Right atrium auricular region (tissue), 2 donors: Measurements from ENCODE around the gene SLC41A1. TPM values are rescaled to one million over a fixed set of nuclear protein-coding genes. Genes with fewer than 3 reads are reported as not detected.

Source experiments
- DNase-seq: peaks from one replicate; pipeline ENCODE4 v3.0.0-alpha.2; 2019; ENCODE audit warnings: low spot score
- H3K27ac ChIP-seq, 2 donors: fragments of 200-600 bp; sonication (generic); 1 replicate in 1 of 2; 2 replicates in 1 of 2; pipeline ENCODE4 v1.5.1; 2016 to 2019
- H3K27me3 ChIP-seq, 2 donors: fragments of 200-600 bp; sonication (generic); one replicate each; pipeline versions ENCODE4 v1.5.1 to v1.6.0; 2017 to 2019
- H3K36me3 ChIP-seq: fragments of 200-600 bp; sonication (generic); one replicate; pipeline ENCODE4 v1.5.1; 2016
- H3K4me1 ChIP-seq, 2 donors: fragments of 200-600 bp; sonication (generic); one replicate each; pipeline versions ENCODE4 v1.5.1 to v1.6.0; 2017 to 2019
- H3K4me3 ChIP-seq, 2 donors: fragments of 200-600 bp; sonication (generic); 1 replicate in 1 of 2; 2 replicates in 1 of 2; pipeline ENCODE4 v1.5.1; 2017 to 2019; ENCODE audit warnings: mild to moderate bottlenecking in 1 of 2, moderate library complexity in 1 of 2
- H3K9me3 ChIP-seq, 2 donors: fragments of 200-600 bp; sonication (generic); one replicate each; pipeline ENCODE4 v1.5.1; 2019
- total RNA-seq, 2 donors: library from RNA; depleted of rRNA; stranded (reverse); fragments of >200 nt; gene quantifications; one replicate each; pipeline ENCODE4 v1.1.0, GENCODE V29; 2016
- TF ChIP-seq, protein P1 (sequence below), 2 donors: fragments of 200-600 bp; sonication (generic); IDR thresholded peaks; one replicate each; pipeline ENCODE4 v1.5.1; 2019; ENCODE audit warnings: antibody characterized with exemption in 2 of 2

Gene SLC41A1
- total RNA-seq, 2 donors from 2014 or later: 204 to 255 TPM

- Histone ChIP-seq H3K27ac (peak overlapping the region; percentile 93 to 97), H3K27me3 (no peaks in the 10 kb centered on the region), H3K4me1 (peaks cover 0 to 67% of the 10 kb centered on the region in 2 donors), H3K36me3 (peaks cover 29% of the 10 kb centered on the region), H3K4me3 (peak overlapping the region; percentile 76 to 97), H3K9me3 (no peaks in the 10 kb centered on the region)
- TF ChIP-seq, protein P1, sequence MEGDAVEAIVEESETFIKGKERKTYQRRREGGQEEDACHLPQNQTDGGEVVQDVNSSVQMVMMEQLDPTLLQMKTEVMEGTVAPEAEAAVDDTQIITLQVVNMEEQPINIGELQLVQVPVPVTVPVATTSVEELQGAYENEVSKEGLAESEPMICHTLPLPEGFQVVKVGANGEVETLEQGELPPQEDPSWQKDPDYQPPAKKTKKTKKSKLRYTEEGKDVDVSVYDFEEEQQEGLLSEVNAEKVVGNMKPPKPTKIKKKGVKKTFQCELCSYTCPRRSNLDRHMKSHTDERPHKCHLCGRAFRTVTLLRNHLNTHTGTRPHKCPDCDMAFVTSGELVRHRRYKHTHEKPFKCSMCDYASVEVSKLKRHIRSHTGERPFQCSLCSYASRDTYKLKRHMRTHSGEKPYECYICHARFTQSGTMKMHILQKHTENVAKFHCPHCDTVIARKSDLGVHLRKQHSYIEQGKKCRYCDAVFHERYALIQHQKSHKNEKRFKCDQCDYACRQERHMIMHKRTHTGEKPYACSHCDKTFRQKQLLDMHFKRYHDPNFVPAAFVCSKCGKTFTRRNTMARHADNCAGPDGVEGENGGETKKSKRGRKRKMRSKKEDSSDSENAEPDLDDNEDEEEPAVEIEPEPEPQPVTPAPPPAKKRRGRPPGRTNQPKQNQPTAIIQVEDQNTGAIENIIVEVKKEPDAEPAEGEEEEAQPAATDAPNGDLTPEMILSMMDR (IDR thresholded peaks at IDR 0.05): no peak
- DNase-seq: no peak
Measured at GRCh38 chr1:205809942-205810345, 3.1 kb downstream of the SLC41A1 start.

- peak overlapping the region; percentile 93 to 97 for H3K27ac ChIP-seq
- H3K27me3 ChIP-seq: no peaks in the 10 kb centered on the region
- H3K36me3 ChIP-seq: peaks cover 29% of the 10 kb centered on the region
- TF ChIP-seq, protein P1 (IDR thresholded peaks at IDR 0.05): no peak
- peak overlapping the region; percentile 76 to 97 for H3K4me3 ChIP-seq
- H3K9me3 ChIP-seq: no peaks in the 10 kb centered on the region
- peaks cover 0 to 71% of the 10 kb centered on the region in 2 donors for H3K4me1 ChIP-seq
- DNase-seq: no peak
Measured at GRCh38 chr1:205809469-205809868, 3.5 kb downstream of the SLC41A1 start.

- H3K4me3 ChIP-seq: no peak overlapping the region
- peak overlapping the region in 1 of 2 donors; percentile 13 for H3K27ac ChIP-seq
- H3K4me1 ChIP-seq: peaks cover 0 to 79% of the 10 kb centered on the region in 2 donors
- TF ChIP-seq, protein P1 (IDR thresholded peaks at IDR 0.05): no peak
- peaks cover 30% of the 10 kb centered on the region for H3K36me3 ChIP-seq
- no peaks in the 10 kb centered on the region for H3K9me3 ChIP-seq
- H3K27me3 ChIP-seq: no peaks in the 10 kb centered on the region
- DNase-seq: no peak
Measured at GRCh38 chr1:205805082-205805711, 7.8 kb downstream of the SLC41A1 start.

DNA sequence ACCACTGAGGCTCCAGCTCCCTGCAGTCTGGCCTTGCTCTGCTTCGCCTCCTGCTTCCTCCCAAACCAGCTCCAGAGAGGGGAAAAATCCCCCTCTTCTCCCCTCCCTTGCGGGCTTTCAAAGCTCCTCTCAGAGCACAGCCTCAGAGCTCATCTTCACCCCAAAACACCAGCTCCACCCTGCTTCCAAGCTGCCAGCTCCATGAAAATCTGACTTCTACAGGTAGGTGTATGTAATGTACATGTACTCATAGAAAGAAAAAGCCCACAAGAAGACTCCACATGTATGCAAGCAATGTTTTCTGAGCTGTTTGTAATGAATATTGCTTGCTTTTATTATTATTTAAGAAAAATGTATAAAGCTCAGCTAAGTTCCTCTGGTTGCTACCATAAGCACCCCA lies 8.4 kb downstream of the SLC41A1 start:
- H3K27ac ChIP-seq: peak overlapping the region; percentile 18 to 38
- peaks cover 30% of the 10 kb centered on the region for H3K36me3 ChIP-seq
- peak overlapping the region in 1 of 2 donors; percentile 2 for H3K4me3 ChIP-seq
- TF ChIP-seq, protein P1 (IDR thresholded peaks at IDR 0.05): no peak
- no peak for DNase-seq
- H3K9me3 ChIP-seq: no peaks in the 10 kb centered on the region
- H3K4me1 ChIP-seq: peaks cover 0 to 79% of the 10 kb centered on the region in 2 donors
- H3K27me3 ChIP-seq: no peaks in the 10 kb centered on the region

- no peaks in the 10 kb centered on the region for H3K9me3 ChIP-seq
- H3K36me3 ChIP-seq: peaks cover 30% of the 10 kb centered on the region
- TF ChIP-seq, protein P1 (IDR thresholded peaks at IDR 0.05): no peak
- H3K4me1 ChIP-seq: peaks cover 0 to 76% of the 10 kb centered on the region in 2 donors
- H3K27me3 ChIP-seq: no peaks in the 10 kb centered on the region
- no peak for DNase-seq
- H3K4me3 ChIP-seq: peak overlapping the region in 1 of 2 donors; percentile 2
- H3K27ac ChIP-seq: peak overlapping the region; percentile 18 to 38
Measured at GRCh38 chr1:205803986-205804385, 9.0 kb downstream of the SLC41A1 start.

DNA sequence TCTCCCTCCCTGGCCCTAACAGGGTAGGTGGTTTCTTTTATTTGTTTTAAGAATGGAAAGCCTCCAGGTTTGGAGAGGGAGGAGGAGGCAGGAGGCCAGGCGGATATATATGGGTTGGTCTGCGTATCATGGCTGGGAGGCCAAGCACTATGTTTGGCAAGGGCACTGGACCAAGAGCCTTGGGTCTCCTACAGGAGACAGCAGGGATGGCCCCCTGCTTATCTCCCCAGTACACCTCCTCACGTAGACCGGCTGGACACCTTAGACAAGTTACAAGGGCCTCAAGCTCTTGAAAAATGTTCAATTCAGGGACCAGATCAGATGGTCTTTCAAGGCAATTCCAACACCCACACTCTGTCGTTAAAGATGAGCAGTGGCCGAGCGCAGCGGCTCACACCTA lies 10.9 kb downstream of the SLC41A1 start:
- Histone ChIP-seq H3K9me3 (no peaks in the 10 kb centered on the region), H3K36me3 (peaks cover 40% of the 10 kb centered on the region), H3K4me1 (peaks cover 0 to 76% of the 10 kb centered on the region in 2 donors), H3K4me3 (no peak overlapping the region), H3K27ac (peak overlapping the region; percentile 52 to 61), H3K27me3 (no peaks in the 10 kb centered on the region)
- DNase-seq: no peak
- TF ChIP-seq, protein P1 (IDR thresholded peaks at IDR 0.05): no peak
